Neuron (in vitro differentiated cells): ENCODE results near the gene PHF21B.
"Not testable (repeated sequence)": the region's sequence is repeated elsewhere in the genome, so short reads cannot be mapped to it uniquely, and the experiment has no call there.

Experiments
- H2AFZ ChIP-seq: one replicate; pipeline ENCODE4 v1.6.1; 2013; ENCODE audit warnings: low read depth, mild to moderate bottlenecking, inconsistent platforms, low read length, moderate library complexity
- H3K27me3 ChIP-seq: one replicate; pipeline ENCODE4 v1.6.1; 2013; ENCODE audit warnings: low read length; ENCODE audit not compliant: insufficient read depth
- H3K36me3 ChIP-seq: one replicate; pipeline ENCODE4 v1.6.1; 2013; ENCODE audit warnings: low read length; ENCODE audit not compliant: insufficient read depth
- H3K4me1 ChIP-seq: one replicate; pipeline ENCODE4 v1.6.1; 2013; ENCODE audit warnings: low read length; ENCODE audit not compliant: insufficient read depth
- H3K4me3 ChIP-seq: 2 replicates; pipeline ENCODE4 v1.5.1; 2013; ENCODE audit warnings: mild to moderate bottlenecking, low read length, moderate library complexity
- H3K9me3 ChIP-seq: one replicate; pipeline ENCODE4 v1.6.1; 2013; ENCODE audit warnings: low read length

Gene PHF21B

DNA sequence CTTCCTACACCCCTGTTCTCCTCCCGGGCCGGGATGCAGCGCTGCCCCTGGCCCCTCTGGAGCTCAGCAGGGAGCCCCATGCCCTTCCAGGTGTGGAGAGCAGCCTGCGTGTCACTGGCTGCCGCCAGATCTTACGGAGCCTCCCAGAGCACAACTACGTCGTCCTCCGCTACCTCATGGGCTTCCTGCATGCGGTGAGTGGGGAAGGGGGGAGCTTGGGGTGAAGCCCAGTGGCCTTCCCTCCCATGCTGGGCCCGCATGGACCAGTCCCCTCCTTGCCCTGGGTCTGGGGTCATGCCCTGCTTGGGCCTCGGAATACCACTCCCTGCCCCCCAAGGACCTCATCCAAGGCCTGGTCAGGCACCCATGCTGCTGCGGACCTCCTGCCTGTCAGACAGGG is 150.2 kb downstream of the PHF21B start:
- peaks cover 7% of the 10 kb centered on the region for H3K36me3 ChIP-seq
- H3K4me1 ChIP-seq = no peaks in the 10 kb centered on the region
- H2AFZ ChIP-seq = no peak overlapping the region
- H3K27me3 ChIP-seq = no peaks in the 10 kb centered on the region
- peaks cover 1% of the 10 kb centered on the region for H3K9me3 ChIP-seq
- no peak overlapping the region for H3K4me3 ChIP-seq

DNA sequence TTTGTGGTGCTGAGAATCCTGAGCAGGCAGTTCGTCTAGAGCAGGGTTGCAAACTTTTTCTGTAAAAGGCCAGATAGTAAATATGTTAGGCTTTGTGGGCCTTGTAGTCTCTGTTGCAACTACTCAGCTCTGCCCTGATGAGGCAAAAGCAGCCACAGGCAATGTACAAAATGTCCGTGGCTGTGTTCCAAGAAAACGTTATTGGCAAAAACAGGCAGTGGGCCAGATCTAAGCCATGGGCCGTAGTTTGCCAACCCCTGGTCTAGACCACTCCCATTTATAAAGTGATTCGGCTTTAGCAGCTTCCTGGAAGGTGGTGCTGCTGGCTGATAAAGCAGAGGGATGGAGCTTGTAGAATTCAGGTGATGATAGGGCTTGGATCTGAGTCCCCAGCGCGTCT is 151.0 kb downstream of the PHF21B start:
- not testable (repeated sequence) for H3K36me3 ChIP-seq, H3K4me3 ChIP-seq, H3K9me3 ChIP-seq, H2AFZ ChIP-seq, H3K27me3 ChIP-seq, H3K4me1 ChIP-seq

DNA sequence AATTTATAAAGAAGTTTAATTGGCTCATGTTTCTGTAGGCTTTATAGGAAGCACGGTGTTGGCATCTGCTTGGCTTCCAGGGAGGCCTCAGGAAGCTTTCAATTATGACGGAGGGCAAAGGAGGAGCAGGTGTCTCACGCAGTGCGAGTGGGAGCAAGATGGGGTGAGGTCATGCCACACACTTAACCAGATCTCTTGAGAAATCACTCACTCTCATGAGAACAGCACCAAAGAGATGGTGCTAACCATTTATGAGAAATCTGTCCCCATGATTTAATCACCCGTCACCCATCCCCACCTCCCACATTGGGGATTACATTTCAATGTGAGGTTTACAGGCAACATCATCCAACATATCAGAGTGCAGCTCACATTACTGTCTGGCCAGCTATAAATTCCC is 153.9 kb downstream of the PHF21B start:
- Histone ChIP-seq H3K4me3 (no peak overlapping the region), H2AFZ (no peak overlapping the region), H3K9me3 (peaks cover 1% of the 10 kb centered on the region), H3K27me3 (no peaks in the 10 kb centered on the region), H3K4me1 (no peaks in the 10 kb centered on the region), H3K36me3 (no peaks in the 10 kb centered on the region)

DNA sequence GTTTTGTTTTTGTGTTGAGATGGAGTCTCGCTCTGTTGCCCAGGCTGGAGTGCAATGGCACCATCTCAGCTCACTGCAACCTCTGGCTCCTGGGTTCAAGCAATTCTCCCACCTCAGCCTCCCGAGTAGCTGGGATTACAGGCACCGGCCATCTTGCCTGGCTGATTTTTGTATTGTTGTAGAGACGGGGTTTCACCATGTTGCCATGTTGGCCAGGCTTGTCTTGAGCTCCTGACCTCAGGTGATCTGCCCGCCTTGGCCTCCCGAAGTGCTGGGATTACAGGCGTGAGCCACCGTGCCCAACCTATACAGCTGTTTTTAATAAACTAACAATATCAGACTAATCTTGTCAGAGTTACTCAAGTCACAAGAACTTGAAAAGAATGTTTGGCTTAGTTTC is 155.2 kb downstream of the PHF21B start:
- H3K4me3 ChIP-seq, H3K9me3 ChIP-seq, H3K4me1 ChIP-seq: not testable (repeated sequence)

DNA sequence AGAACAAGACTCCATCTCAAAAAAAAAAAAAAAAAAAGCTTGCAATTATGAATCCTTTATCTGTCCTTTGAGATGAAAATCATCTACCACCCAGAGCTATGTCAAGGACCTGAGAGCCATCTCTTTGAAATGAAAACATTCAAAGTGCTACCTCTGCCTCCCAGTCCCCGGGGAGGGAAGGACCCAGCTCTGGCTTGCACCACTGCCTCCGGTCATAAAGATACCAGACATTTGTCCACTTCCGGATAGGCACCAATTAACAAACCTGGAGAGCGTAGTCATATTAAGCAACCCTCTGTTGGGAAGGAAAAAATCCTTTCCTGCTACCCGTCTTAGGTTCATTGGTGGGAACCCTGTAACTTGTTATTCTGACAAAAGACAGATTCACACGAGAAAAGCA is 158.9 kb downstream of the PHF21B start:
- Histone ChIP-seq H3K27me3 (no peaks in the 10 kb centered on the region), H2AFZ (no peak overlapping the region), H3K4me3 (no peak overlapping the region), H3K9me3 (peaks cover 1% of the 10 kb centered on the region), H3K4me1 (no peaks in the 10 kb centered on the region), H3K36me3 (no peaks in the 10 kb centered on the region)

More for the DNA sequence above, 155.2 kb downstream of the PHF21B start:
- not testable (repeated sequence) for H3K36me3 ChIP-seq, H3K27me3 ChIP-seq, H2AFZ ChIP-seq

DNA sequence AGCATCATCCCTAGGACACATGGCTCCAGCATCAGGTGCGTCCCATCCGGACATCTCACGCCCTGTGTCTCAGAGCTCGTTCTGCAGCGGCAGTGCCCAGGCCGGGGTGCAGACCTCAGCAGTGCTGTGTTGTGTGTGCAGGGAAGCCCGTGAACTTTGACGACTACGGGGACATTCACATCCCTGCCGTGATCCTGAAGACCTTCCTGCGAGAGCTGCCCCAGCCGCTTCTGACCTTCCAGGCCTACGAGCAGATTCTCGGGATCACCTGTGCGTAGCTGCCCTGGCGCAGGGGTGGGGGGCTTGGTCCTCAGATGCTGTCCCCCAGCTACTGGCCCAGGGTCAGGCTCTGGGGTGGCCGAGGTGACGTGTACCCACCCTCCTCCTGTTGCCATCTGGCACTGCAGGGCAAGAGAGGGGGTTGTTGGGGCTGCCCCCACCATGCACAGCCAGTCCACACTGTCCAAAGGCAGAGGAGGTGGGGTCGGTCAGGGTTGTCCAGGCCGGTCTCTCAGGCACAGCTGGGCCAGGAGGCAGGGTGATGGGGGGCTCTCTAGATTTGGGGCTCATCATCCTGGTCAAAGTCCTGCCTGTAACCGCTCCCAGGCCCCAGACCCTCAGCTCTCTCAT is 160.9 kb downstream of the PHF21B start:
- Histone ChIP-seq H3K4me1 (no peaks in the 10 kb centered on the region), H3K27me3 (no peaks in the 10 kb centered on the region), H3K9me3 (no peaks in the 10 kb centered on the region), H3K4me3 (no peak overlapping the region), H3K36me3 (no peaks in the 10 kb centered on the region), H2AFZ (no peak overlapping the region)

DNA sequence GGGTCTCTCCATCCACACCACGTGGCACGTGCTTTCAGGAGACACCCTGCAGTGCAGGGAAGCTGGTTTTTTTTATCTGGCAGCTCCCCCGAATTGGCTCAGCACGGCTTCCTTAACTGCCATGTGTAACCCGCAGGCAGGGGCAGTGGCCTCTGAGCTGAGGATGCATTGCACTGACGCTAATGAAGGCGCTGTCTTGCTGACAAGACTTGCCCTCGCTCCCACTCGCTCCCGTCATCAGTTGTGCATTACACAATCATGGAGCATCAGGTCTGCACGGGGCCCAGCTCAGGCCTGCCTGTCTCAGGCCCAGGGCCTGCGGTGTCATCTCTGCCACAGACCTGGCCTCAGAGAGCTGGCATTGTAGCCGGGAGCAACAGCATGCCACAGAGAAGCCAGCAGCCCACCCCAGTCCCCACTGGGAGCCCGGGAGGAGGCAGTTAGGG is 161.5 kb downstream of the PHF21B start:
- Histone ChIP-seq H2AFZ (no peak overlapping the region), H3K4me1 (no peaks in the 10 kb centered on the region), H3K36me3 (no peaks in the 10 kb centered on the region), H3K4me3 (no peak overlapping the region), H3K9me3 (no peaks in the 10 kb centered on the region), H3K27me3 (no peaks in the 10 kb centered on the region)

DNA sequence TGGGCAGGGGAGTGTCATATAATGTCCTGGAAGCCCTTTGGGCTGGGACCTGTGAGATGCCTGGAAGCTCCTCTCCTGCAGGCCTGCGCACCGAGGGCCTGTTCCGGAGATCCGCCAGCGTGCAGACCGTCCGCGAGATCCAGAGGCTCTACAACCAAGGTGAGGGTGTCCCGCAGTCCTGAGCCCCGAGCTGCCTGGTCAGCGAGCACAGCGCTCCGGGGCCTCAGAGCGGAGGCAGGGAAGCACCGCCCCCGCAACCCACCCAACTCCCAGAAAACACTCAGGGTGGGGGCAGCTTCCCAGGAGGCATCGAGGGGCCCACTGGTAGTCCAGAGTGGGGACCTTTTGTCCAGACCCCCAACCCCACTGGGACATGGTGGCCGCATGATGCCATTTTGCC is 161.9 kb downstream of the PHF21B start:
- Histone ChIP-seq H2AFZ (no peak overlapping the region), H3K36me3 (no peaks in the 10 kb centered on the region), H3K4me1 (no peaks in the 10 kb centered on the region), H3K9me3 (no peaks in the 10 kb centered on the region), H3K4me3 (no peak overlapping the region), H3K27me3 (no peaks in the 10 kb centered on the region)

DNA sequence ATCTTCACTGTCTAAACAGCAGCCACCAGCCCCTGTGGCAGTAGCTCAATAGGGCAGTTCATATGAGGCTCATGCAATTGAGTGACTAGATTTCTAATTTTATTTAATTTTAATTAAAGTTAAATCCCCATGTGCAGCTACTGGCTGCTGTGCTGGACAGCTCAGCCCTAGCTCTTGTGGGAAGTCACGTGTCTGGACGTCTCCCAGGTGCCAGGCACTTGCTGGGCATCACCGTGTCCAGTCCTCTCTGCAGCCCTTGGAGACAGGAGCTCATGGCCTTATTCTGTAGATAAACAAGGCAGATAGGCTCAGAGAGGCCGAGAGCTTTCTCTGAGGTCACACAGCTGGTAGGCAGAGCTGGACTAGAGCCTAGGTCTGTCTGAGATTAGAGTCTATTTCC is 162.4 kb downstream of the PHF21B start:
- H3K4me1 ChIP-seq = no peaks in the 10 kb centered on the region
- H3K27me3 ChIP-seq = no peaks in the 10 kb centered on the region
- no peak overlapping the region for H2AFZ ChIP-seq

DNA sequence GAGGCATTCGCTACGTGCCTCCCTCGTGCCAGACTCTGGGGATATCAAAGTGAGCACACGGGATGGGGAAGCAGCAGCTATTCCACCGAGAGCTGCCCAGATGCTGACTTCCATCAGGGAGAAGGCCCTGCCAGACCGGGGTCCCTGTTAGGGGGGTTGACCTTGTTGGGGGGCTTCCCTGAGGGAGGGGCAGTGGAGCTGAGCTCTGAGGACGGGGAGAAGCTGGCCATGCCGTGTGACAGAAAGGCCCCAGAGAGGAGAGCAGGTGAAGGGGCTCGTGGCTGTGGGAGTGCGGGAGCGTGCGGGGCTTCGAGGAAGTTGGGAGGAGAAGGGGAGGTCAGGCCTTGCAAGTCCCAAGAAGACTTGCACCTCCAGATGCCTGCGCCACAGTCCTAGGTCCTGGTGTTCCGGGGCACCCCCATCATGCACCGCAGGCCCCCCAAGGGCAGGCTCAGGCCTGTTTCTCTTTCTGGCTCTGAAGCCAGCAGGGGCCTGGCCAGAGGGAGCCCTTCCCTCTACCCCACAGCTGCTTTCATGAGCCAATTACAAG is 163.0 kb downstream of the PHF21B start:
- no peaks in the 10 kb centered on the region for H3K36me3 ChIP-seq
- H3K9me3 ChIP-seq = no peaks in the 10 kb centered on the region
- no peak overlapping the region for H3K4me3 ChIP-seq
- H3K4me1 ChIP-seq = no peaks in the 10 kb centered on the region
- H2AFZ ChIP-seq = no peak overlapping the region
- H3K27me3 ChIP-seq = no peaks in the 10 kb centered on the region

More for the DNA sequence above, 162.4 kb downstream of the PHF21B start:
- no peak overlapping the region for H3K4me3 ChIP-seq
- no peaks in the 10 kb centered on the region for H3K9me3 ChIP-seq
- H3K36me3 ChIP-seq = no peaks in the 10 kb centered on the region

DNA sequence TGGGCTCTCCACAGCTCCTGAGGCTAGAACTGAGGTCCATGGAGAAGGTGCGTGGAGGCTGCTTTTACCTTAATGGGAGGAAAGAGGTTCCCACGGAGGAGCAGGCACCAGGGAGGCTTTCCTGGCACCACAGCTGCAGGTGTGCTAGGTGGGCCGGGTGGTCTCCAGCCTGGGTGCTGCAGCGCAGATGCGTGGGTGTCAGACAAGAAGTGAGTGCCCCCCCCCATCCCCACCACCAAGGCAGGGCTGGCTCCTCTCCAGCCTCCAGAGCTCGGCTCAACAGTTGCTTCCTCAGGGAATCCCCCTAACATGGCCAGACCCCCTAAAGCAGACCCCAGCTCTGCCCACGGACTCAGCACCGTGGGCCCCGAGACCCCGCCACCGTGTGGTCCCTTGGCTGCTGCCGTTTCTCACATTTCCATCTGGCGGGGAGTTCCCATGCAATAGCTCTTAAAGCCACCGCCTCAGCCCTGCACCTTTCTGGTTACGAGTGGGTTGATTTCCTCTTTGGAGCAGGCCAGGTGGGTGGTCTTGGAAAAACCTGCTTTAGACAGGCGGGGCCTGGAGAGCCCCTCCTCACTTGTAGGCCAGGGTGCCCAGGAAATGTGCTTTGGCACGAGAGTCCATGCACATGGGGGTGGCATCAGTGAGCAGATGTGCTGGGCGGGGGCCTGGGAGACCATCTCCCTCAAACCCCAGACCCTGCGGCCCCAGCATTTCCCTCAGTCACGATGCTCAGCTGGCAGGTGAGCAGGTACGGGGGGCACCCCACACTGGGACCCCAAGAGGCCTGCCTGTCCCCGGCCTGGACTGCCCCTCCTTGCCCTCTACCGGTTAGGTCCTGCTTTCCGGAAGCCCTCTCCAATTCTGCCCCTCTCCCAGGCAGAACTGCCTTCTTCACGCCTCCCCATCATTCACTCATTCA is 163.7 kb downstream of the PHF21B start:
- H3K4me3 ChIP-seq = no peak overlapping the region
- H2AFZ ChIP-seq = no peak overlapping the region
- H3K27me3 ChIP-seq = peaks cover 7% of the 10 kb centered on the region
- H3K4me1 ChIP-seq = no peaks in the 10 kb centered on the region
- no peaks in the 10 kb centered on the region for H3K9me3 ChIP-seq
- H3K36me3 ChIP-seq = no peaks in the 10 kb centered on the region

DNA sequence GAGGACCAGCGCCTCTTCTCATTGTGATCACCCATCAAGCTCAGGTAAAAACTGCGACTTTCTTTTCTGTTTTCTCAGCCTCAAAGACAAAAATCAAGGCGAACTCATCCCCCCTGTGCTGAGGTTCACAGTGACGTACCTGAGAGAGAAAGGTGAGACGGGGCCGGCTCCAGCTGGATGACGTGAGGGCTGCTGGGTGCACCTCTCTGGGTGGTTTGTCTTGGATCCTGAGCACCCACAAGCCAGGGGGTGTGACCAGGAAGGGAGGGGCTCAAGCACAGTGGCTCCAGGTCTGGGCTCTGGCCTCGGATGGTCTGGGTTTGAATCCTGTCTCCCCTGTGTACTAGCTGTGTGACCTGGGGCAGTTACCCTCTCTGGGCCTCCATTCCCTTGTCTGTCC is 164.6 kb downstream of the PHF21B start:
- Histone ChIP-seq H3K4me3 (no peak overlapping the region), H3K9me3 (no peaks in the 10 kb centered on the region), H2AFZ (no peak overlapping the region), H3K36me3 (no peaks in the 10 kb centered on the region), H3K4me1 (no peaks in the 10 kb centered on the region), H3K27me3 (peaks cover 9% of the 10 kb centered on the region)

DNA sequence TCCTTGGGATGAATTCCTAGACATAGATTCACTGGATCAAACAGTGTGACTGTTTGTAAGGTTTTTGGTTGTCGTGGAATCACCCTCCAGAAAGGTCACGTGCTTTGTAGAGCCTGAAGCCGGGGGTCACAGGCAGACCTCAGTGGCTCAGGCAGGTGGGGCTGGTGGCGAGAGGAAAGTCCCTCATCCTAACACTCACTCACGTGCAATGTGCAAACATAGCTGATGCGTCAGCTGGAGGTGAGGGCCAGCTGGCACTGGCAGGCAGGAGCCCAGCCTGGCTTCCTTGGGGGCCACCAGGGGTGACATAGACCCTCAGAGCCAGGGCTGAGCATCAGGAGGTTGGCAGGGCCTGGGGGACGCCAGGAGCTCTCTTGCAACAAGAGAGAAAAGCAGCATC is 167.4 kb downstream of the PHF21B start:
- Histone ChIP-seq H2AFZ (no peak overlapping the region), H3K4me3 (no peak overlapping the region), H3K27me3 (peaks cover 13% of the 10 kb centered on the region), H3K4me1 (no peaks in the 10 kb centered on the region), H3K9me3 (no peaks in the 10 kb centered on the region), H3K36me3 (no peaks in the 10 kb centered on the region)
